H1 (cell line): ENCODE measurements around the gene KRT84. TPM values are rescaled to one million over a fixed set of nuclear protein-coding genes. Genes with fewer than 3 reads are reported as not detected.

ENCODE experiments used
- CTCF ChIA-PET: fragments of 300-600 bp; sonication (Branson Sonifier 250); formaldehyde crosslinking; loops from one replicate; lab custom pipeline; 2021; ENCODE audit not compliant: partially characterized antibody; lab: Charles Lee
- POLR2A ChIA-PET: fragments of 300-600 bp; sonication (Branson Sonifier 250); formaldehyde crosslinking; loops from one replicate; lab custom pipeline; 2021; ENCODE audit warnings: inconsistent platforms; ENCODE audit not compliant: partially characterized antibody; lab: Charles Lee
- DNase-seq, 2 experiments: peaks; one replicate each; pipeline versions ENCODE4 v3.0.0 to v3.0.0-alpha.2; 2010 to 2022; ENCODE audit warnings: low spot score in 2 of 2, low read depth in 1 of 2, mixed read lengths in 1 of 2
- FAIRE-seq: peaks from 2 replicates; lab custom pipeline; 2011; peaks lifted over from hg19 to GRCh38; lab: Jason Lieb, UNC
- H2AFZ ChIP-seq: 2 replicates; pipeline ENCODE4 v1.8.1; 2012; ENCODE audit warnings: low read length, inconsistent platforms
- H2AK5ac ChIP-seq: 2 replicates; pipeline ENCODE4 v1.6.1; 2013; ENCODE audit warnings: low read depth, low read length
- H2BK120ac ChIP-seq: replicated peaks from 2 replicates; pipeline ENCODE3; 2013; ENCODE audit warnings: low read depth, low read length, inconsistent platforms
- H2BK12ac ChIP-seq: 2 replicates; pipeline ENCODE4 v1.6.1; 2013; ENCODE audit warnings: low read depth, low read length
- H2BK15ac ChIP-seq: 2 replicates; pipeline ENCODE4 v1.6.1; 2013; ENCODE audit warnings: low read length
- H2BK20ac ChIP-seq: 2 replicates; pipeline ENCODE4 v1.6.1; 2013; ENCODE audit warnings: low read length
- H2BK5ac ChIP-seq: 2 replicates; pipeline ENCODE4 v1.6.1; 2013; ENCODE audit warnings: low read depth, low read length
- H3K14ac ChIP-seq: 2 replicates; pipeline ENCODE4 v1.6.1; 2013; ENCODE audit warnings: inconsistent platforms; ENCODE audit not compliant: insufficient read length
- H3K18ac ChIP-seq: 2 replicates; pipeline ENCODE4 v1.6.1; 2013; ENCODE audit warnings: low read length; ENCODE audit errors: extremely low read depth
- H3K23ac ChIP-seq: 2 replicates; pipeline ENCODE4 v1.6.1; 2013; ENCODE audit warnings: inconsistent platforms; ENCODE audit not compliant: insufficient read length
- H3K23me2 ChIP-seq: 2 replicates; pipeline ENCODE4 v1.6.1; 2013; ENCODE audit warnings: low read depth, low read length
- H3K27ac ChIP-seq: 2 replicates; pipeline ENCODE4 v1.6.1; 2011; ENCODE audit warnings: low read depth, low read length, inconsistent platforms
- H3K27me3 ChIP-seq, 4 experiments: replicated peaks in 1 of 4; 1 replicate in 1 of 4; 2 replicates in 3 of 4; pipeline versions ENCODE4 v1.6.1 to v1.8.1; 2011 to 2013; ENCODE audit warnings: low read length in 3 of 4, mild to moderate bottlenecking in 3 of 4, inconsistent platforms in 2 of 4, mixed read lengths in 2 of 4, moderate library complexity in 1 of 4; ENCODE audit not compliant: control insufficient read depth in 3 of 4, insufficient read depth in 3 of 4; ENCODE audit errors: extremely low read depth in 1 of 4
- H3K36me3 ChIP-seq, 4 experiments: 2 replicates each; pipeline versions ENCODE4 v1.6.1 to v1.8.1; 2011 to 2013; ENCODE audit warnings: mild to moderate bottlenecking in 4 of 4, low read length in 3 of 4, moderate library complexity in 2 of 4, control low read depth in 1 of 4, inconsistent platforms in 1 of 4; ENCODE audit not compliant: insufficient read depth in 4 of 4, control insufficient read depth in 2 of 4
- H3K4ac ChIP-seq: replicated peaks from 2 replicates; pipeline ENCODE3; 2013; ENCODE audit warnings: low read length, low read depth, mixed read lengths, inconsistent platforms; ENCODE audit not compliant: insufficient read length
- H3K4me1 ChIP-seq, 4 experiments: replicated peaks in 1 of 4; 1 replicate in 1 of 4; 2 replicates in 3 of 4; pipeline versions ENCODE4 v1.6.1 to v1.8.1; 2011 to 2013; ENCODE audit warnings: low read length in 3 of 4, inconsistent platforms in 2 of 4, mixed read lengths in 1 of 4; ENCODE audit not compliant: insufficient read depth in 4 of 4, control insufficient read depth in 3 of 4
- H3K4me2 ChIP-seq, 2 experiments: 2 replicates each; pipeline versions ENCODE4 v1.6.1 to v1.8.1; 2011 to 2013; ENCODE audit warnings: low read depth in 2 of 2, low read length in 2 of 2, control low read depth in 1 of 2, inconsistent platforms in 1 of 2, mild to moderate bottlenecking in 1 of 2; ENCODE audit not compliant: insufficient read depth in 1 of 2
- H3K4me3 ChIP-seq, 4 experiments: fragments of 200-600, 300-600 bp in 1 of 4; sonication (generic), shearing (Covaris generic), sonication (Bioruptor Twin) in 1 of 4; 2 replicates each; pipeline versions ENCODE4 v1.5.1 to v1.8.1; 2011 to 2016; ENCODE audit warnings: low read length in 4 of 4, low read depth in 3 of 4, control low read depth in 2 of 4, inconsistent platforms in 2 of 4, mild to moderate bottlenecking in 2 of 4, mixed read lengths in 1 of 4, moderate library complexity in 1 of 4; ENCODE audit not compliant: insufficient read depth in 2 of 4; ENCODE audit errors: extremely low read depth in 1 of 4
- H3K56ac ChIP-seq: replicated peaks from 2 replicates; pipeline ENCODE3; 2013; ENCODE audit warnings: low read depth, mild to moderate bottlenecking, mixed read lengths, low read length, inconsistent platforms; ENCODE audit not compliant: insufficient read length
- H3K79me1 ChIP-seq: 2 replicates; pipeline ENCODE4 v1.6.1; 2013; ENCODE audit warnings: low read depth, low read length, control low read depth
- H3K79me2 ChIP-seq, 2 experiments: 2 replicates each; pipeline versions ENCODE4 v1.6.1 to v1.8.1; 2012 to 2013; ENCODE audit warnings: low read length in 2 of 2, mild to moderate bottlenecking in 2 of 2, inconsistent platforms in 1 of 2; ENCODE audit not compliant: insufficient read depth in 2 of 2, control insufficient read depth in 1 of 2
- H3K9ac ChIP-seq, 4 experiments: replicated peaks in 1 of 4; 1 replicate in 1 of 4; 2 replicates in 3 of 4; pipeline versions ENCODE4 v1.6.1 to v1.8.1; 2011 to 2013; ENCODE audit warnings: low read depth in 3 of 4, low read length in 3 of 4, control low read depth in 2 of 4, mild to moderate bottlenecking in 2 of 4, moderate library complexity in 2 of 4, inconsistent platforms in 1 of 4; ENCODE audit errors: extremely low read depth in 1 of 4
- H3K9me3 ChIP-seq, 2 experiments: 2 replicates each; pipeline versions ENCODE4 v1.6.1 to v1.8.1; 2012 to 2013; ENCODE audit warnings: mild to moderate bottlenecking in 2 of 2, moderate library complexity in 2 of 2, control low read depth in 1 of 2, inconsistent platforms in 1 of 2, low read depth in 1 of 2, low read length in 1 of 2, mixed read lengths in 1 of 2; ENCODE audit not compliant: insufficient read depth in 2 of 2
- H4K20me1 ChIP-seq, 2 experiments: replicated peaks in 1 of 2; 2 replicates each; pipeline versions ENCODE3 to v1.8.1; 2011 to 2013; ENCODE audit warnings: inconsistent platforms in 2 of 2, low read length in 2 of 2, mild to moderate bottlenecking in 1 of 2; ENCODE audit not compliant: insufficient read depth in 2 of 2, control insufficient read depth in 1 of 2
- H4K5ac ChIP-seq: 2 replicates; pipeline ENCODE4 v1.6.1; 2013; ENCODE audit warnings: low read length, low read depth, mixed read lengths, inconsistent platforms; ENCODE audit not compliant: insufficient read length
- H4K8ac ChIP-seq: 2 replicates; pipeline ENCODE4 v1.8.0; 2013; ENCODE audit warnings: mild to moderate bottlenecking, moderate library complexity, low read length, inconsistent platforms; ENCODE audit not compliant: insufficient read depth; ENCODE audit errors: extremely low read depth
- H4K91ac ChIP-seq: replicated peaks from 2 replicates; pipeline ENCODE3; 2013; ENCODE audit warnings: low read length, mixed read lengths, inconsistent platforms; ENCODE audit not compliant: insufficient read length
- BACH1 ChIP-seq: IDR thresholded peaks from 2 replicates; pipeline ENCODE4 v1.6.1; 2012; ENCODE audit warnings: low read length, improper control_type of control experiment
- BRCA1 ChIP-seq: IDR thresholded peaks from 2 replicates; pipeline ENCODE4 v1.6.1; 2012; ENCODE audit warnings: low read depth, low read length, improper control_type of control experiment
- CREB1 ChIP-seq: IDR thresholded peaks from 2 replicates; pipeline ENCODE4 v1.6.1; 2012; ENCODE audit warnings: inconsistent platforms
- EGR1 ChIP-seq: IDR thresholded peaks from 2 replicates; pipeline ENCODE4 v1.6.1; 2011; ENCODE audit warnings: low read depth, low read length, borderline replicate concordance
- EZH2 ChIP-seq: fragments of 200-600 bp; sonication (generic); IDR thresholded peaks from 2 replicates; pipeline ENCODE4 v1.7.1; 2012; ENCODE audit warnings: low read depth, mild to moderate bottlenecking, moderate library complexity, low read length, inconsistent platforms; ENCODE audit not compliant: severe bottlenecking
- HDAC2 ChIP-seq, 2 experiments: fragments of 300-600 bp in 1 of 2; sonication (generic) in 1 of 2; IDR thresholded peaks; 2 replicates each; pipeline ENCODE4 v1.6.1; 2011 to 2012; ENCODE audit warnings: low read depth in 2 of 2, low read length in 2 of 2, mild to moderate bottlenecking in 2 of 2, moderate library complexity in 2 of 2, borderline replicate concordance in 1 of 2, inconsistent platforms in 1 of 2
- JUND ChIP-seq: IDR thresholded peaks from 2 replicates; pipeline ENCODE4 v1.6.1; 2011; ENCODE audit warnings: mild to moderate bottlenecking, improper control_type of control experiment, low read length
- RFX5 ChIP-seq: IDR thresholded peaks from 2 replicates; pipeline ENCODE4 v1.6.1; 2011; ENCODE audit warnings: low read depth, low read length, improper control_type of control experiment, borderline replicate concordance
- RNF2 ChIP-seq: fragments of 200-900, 300-1000 bp; sonication (generic); IDR thresholded peaks from 2 replicates; pipeline ENCODE4 v1.7.1; 2016; ENCODE audit warnings: borderline replicate concordance, low read depth, mild to moderate bottlenecking, antibody characterized with exemption, low read length; ENCODE audit not compliant: poor library complexity, severe bottlenecking; ENCODE audit errors: missing control alignments
- SIRT6 ChIP-seq: IDR thresholded peaks from one replicate; pipeline ENCODE4 v1.7.1; 2012; ENCODE audit warnings: low read length, inconsistent platforms
- SP4 ChIP-seq: IDR thresholded peaks from 2 replicates; pipeline ENCODE4 v1.6.1; 2012; ENCODE audit warnings: low read length, inconsistent platforms
- WGBS, 2 experiments: shearing (Covaris generic) in 1 of 2; methylation state at CpG; one replicate each; pipeline versions ENCODE4 v1.1.6 to v1.1.7; 2013 to 2015; ENCODE audit warnings: low lambda C conversion rate in 2 of 2, mixed read lengths in 2 of 2, inconsistent platforms in 1 of 2, low coverage in 1 of 2, missing lambda C conversion rate in 1 of 2; ENCODE audit not compliant: insufficient replicate concordance in 2 of 2, insufficient coverage in 1 of 2, insufficient read length in 1 of 2; ENCODE audit errors: extremely low coverage in 1 of 2, missing lambda C conversion rate in 1 of 2; 5-methylcytosine and 5-hydroxymethylcytosine counted together
- polyA plus RNA-seq, 7 experiments: library from polyadenylated mRNA; depleted of rRNA in 3 of 7; stranded (reverse) in 5 of 7; unstranded in 2 of 7; fragments of >200 nt in 5 of 7; fragments of 200-250 nt in 2 of 7; gene quantifications; 1 replicate in 5 of 7; 2 replicates in 1 of 7; 4 replicates in 1 of 7; pipeline versions ENCODE4 v1.2.1 to v1.2.3, GENCODE V29; 2011 to 2013; ENCODE audit warnings: missing spikeins in 2 of 7, mixed read lengths in 2 of 7
- total RNA-seq: library from RNA; stranded (reverse); fragmentation: NEBNext Ultra II Directional; extraction: Animal tissue kit (Norgen Biotek cat#: 25700); gene quantifications from 2 replicates; pipeline ENCODE4 v1.2.1, GENCODE V29; 2021
- TF ChIP-seq, protein P1 (sequence below), 3 experiments: IDR thresholded peaks; 1 replicate in 2 of 3; 2 replicates in 1 of 3; pipeline versions ENCODE4 v1.5.1 to v1.6.1; 2011; ENCODE audit warnings: low read length in 3 of 3, mild to moderate bottlenecking in 3 of 3, inconsistent platforms in 2 of 3, low read depth in 1 of 3, moderate library complexity in 1 of 3; ENCODE audit not compliant: insufficient read depth in 1 of 3; ENCODE audit errors: control extremely low read depth in 1 of 3

Gene KRT84
- total and polyA plus RNA-seq, 2 of the 8 experiments (the other 6 are each of a cell fraction or from before 2014, with no cell fraction given), result not detected

DNA sequence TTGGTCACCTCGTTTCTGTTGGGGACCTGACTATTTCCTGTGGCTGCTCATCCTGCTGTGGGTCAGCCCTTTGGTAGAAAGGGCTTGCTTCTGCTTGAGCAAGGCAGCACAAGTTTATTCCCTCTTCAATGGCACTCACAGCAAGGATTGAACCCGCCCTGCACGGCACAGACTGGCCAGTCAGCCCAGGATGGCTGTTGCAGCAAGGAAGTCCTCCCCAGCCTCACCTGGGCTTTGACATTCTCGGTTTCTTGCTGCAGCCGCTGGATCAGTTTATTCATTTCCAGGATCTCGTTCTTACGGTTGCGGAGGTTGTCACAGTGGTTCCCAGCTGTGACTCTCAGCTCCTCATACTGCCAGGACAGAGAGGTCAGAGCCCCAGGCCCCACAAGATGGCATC is 11.2 kb upstream of the KRT84 start:
- H2BK5ac ChIP-seq, result no peak overlapping the region
- H2BK20ac ChIP-seq, result no peak overlapping the region
- H3K23me2 ChIP-seq, result peaks cover 3% of the 10 kb centered on the region; the same call in 1 of the 2 replicates
- no peaks in the 10 kb centered on the region for H3K9me3 ChIP-seq
- H3K23ac ChIP-seq, result no peak overlapping the region
- H3K36me3 ChIP-seq, result no peaks in the 10 kb centered on the region
- no peak overlapping the region for H2AFZ ChIP-seq
- 94% methylated on average over 8 of the region's 8 CpGs; no CpG with 5 or more reads in 1 of the 2 experiments for WGBS, 2 experiments
- no peaks in the 10 kb centered on the region for H3K79me1 ChIP-seq
- H2AK5ac ChIP-seq, result no peak overlapping the region
- H4K5ac ChIP-seq, result no peak overlapping the region
- H3K27me3 ChIP-seq, result peaks cover 0 to 4% (median 0%) of the 10 kb centered on the region in 4 experiments; a peak in 2 of 7 replicates
- H3K18ac ChIP-seq, result no peak overlapping the region
- H3K4me3 ChIP-seq, result no peak overlapping the region
- H3K4me2 ChIP-seq, result no peak overlapping the region
- no peak overlapping the region for H4K8ac ChIP-seq
- H3K56ac ChIP-seq, result no peak overlapping the region
- no peak overlapping the region for H2BK12ac ChIP-seq
- no peak overlapping the region for H2BK15ac ChIP-seq
- POLR2A ChIA-PET, result no interaction called here
- FAIRE-seq (no peak), DNase-seq (no peak)
- H3K9ac ChIP-seq, result no peak overlapping the region
- H3K4ac ChIP-seq, result no peak overlapping the region
- H4K91ac ChIP-seq, result no peak overlapping the region
- H3K27ac ChIP-seq, result no peak overlapping the region
- no peak overlapping the region for H2BK120ac ChIP-seq
- no peaks in the 10 kb centered on the region for H4K20me1 ChIP-seq
- no peak overlapping the region for H3K14ac ChIP-seq
- no peaks in the 10 kb centered on the region for H3K79me2 ChIP-seq
- H3K4me1 ChIP-seq, result no peaks in the 10 kb centered on the region; a peak in 1 of 7 replicates
- CTCF ChIA-PET, result interaction anchor here (0.7 to 11.3 kb wide), 54 partner anchors 10 to 488 kb away, joined by 3 to 112 read pairs (median 10); partner anchors contain the start of genes KRT1, KRT5, KRT6A and KRT71
- TF ChIP-seq BACH1, result no peak
- TF ChIP-seq CREB1, result no peak
- TF ChIP-seq SP4, result no peak
- TF ChIP-seq RFX5, result no peak
- TF ChIP-seq, protein P1, sequence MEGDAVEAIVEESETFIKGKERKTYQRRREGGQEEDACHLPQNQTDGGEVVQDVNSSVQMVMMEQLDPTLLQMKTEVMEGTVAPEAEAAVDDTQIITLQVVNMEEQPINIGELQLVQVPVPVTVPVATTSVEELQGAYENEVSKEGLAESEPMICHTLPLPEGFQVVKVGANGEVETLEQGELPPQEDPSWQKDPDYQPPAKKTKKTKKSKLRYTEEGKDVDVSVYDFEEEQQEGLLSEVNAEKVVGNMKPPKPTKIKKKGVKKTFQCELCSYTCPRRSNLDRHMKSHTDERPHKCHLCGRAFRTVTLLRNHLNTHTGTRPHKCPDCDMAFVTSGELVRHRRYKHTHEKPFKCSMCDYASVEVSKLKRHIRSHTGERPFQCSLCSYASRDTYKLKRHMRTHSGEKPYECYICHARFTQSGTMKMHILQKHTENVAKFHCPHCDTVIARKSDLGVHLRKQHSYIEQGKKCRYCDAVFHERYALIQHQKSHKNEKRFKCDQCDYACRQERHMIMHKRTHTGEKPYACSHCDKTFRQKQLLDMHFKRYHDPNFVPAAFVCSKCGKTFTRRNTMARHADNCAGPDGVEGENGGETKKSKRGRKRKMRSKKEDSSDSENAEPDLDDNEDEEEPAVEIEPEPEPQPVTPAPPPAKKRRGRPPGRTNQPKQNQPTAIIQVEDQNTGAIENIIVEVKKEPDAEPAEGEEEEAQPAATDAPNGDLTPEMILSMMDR (IDR thresholded peaks at IDR 0.05; ENCODE audit: control extremely low read depth in 1 of 3, insufficient read depth in 1 of 3, low read depth in 1 of 3, low read length in 3 of 3), result no peak
- no peak for TF ChIP-seq HDAC2 (IDR thresholded peaks at IDR 0.05; ENCODE audit: borderline replicate concordance in 1 of 2, low read depth in 2 of 2, low read length in 2 of 2)
- TF ChIP-seq JUND, result no peak
- TF ChIP-seq EZH2, result no peak
- no peak for TF ChIP-seq EGR1
- no peak for TF ChIP-seq RNF2
- TF ChIP-seq BRCA1, result no peak
- no peak for TF ChIP-seq SIRT6
